ENCODE results near the gene ZNF518A.
A peak's percentile ranks its signal among the peaks of the same experiment; 100 is the strongest.
"Not testable (repeated sequence)": the region's sequence is repeated elsewhere in the genome, so short reads cannot be mapped to it uniquely, and the experiment has no call there.

The ZNF518A gene

GRCh38 chr10:96133135-96133534 is 3.0 kb downstream of the ZNF518A start:
- no peak for DNase-seq

GRCh38 chr10:96136810-96137209 is 6.7 kb downstream of the ZNF518A start:
- no peak for DNase-seq

GRCh38 chr10:96137567-96137966 is 7.5 kb downstream of the ZNF518A start:
- DNase-seq: no peak

- DNase-seq: no peak
Observed at GRCh38 chr10:96138102-96138501, 8.0 kb downstream of the ZNF518A start.

- DNase-seq: no peak
Observed at GRCh38 chr10:96152437-96152836, 22.3 kb downstream of the ZNF518A start.

GRCh38 chr10:96153070-96153469 is 23.0 kb downstream of the ZNF518A start:
- DNase-seq: no peak

GRCh38 chr10:96165726-96166125 is 35.6 kb downstream of the ZNF518A start:
- DNase-seq: no peak

- DNase-seq: no peak
Observed at GRCh38 chr10:96168546-96168945, 38.4 kb downstream of the ZNF518A start.

- DNase-seq: no peak
Observed at GRCh38 chr10:96170230-96170629, 40.1 kb downstream of the ZNF518A start.

- no peak for DNase-seq
Observed at GRCh38 chr10:96172666-96173065, 42.6 kb downstream of the ZNF518A start.

GRCh38 chr10:96176985-96177384 is 46.9 kb downstream of the ZNF518A start:
- no peak for DNase-seq

- DNase-seq: no peak
Observed at GRCh38 chr10:96188421-96188820, 58.3 kb downstream of the ZNF518A start.

GRCh38 chr10:96188916-96189315 is 58.8 kb downstream of the ZNF518A start:
- no peak for DNase-seq

GRCh38 chr10:96189505-96189904 is 59.4 kb downstream of the ZNF518A start:
- not testable (repeated sequence) for DNase-seq

GRCh38 chr10:96201525-96201924 is 71.4 kb downstream of the ZNF518A start:
- DNase-seq: no peak

- no peak for DNase-seq
Observed at GRCh38 chr10:96205580-96205979, 75.5 kb downstream of the ZNF518A start.

GRCh38 chr10:96208271-96208670 is 78.2 kb downstream of the ZNF518A start:
- no peak for DNase-seq

- DNase-seq: no peak
Observed at GRCh38 chr10:96208946-96209345, 78.8 kb downstream of the ZNF518A start.

GRCh38 chr10:96211764-96212163 is 81.7 kb downstream of the ZNF518A start:
- DNase-seq: peak in 1 of 2 experiments; percentile 3

- no peak for DNase-seq
Observed at GRCh38 chr10:96212911-96213310, 82.8 kb downstream of the ZNF518A start.
